NCI-H2227 (cell line): ENCODE results near the gene TM7SF2.
"Not testable (repeated sequence)": the region's sequence is repeated elsewhere in the genome, so short reads cannot be mapped to it uniquely, and the experiment has no call there.

Experiments used
- DNase-seq: peaks from one replicate; lab custom pipeline; 2025; ENCODE audit not compliant: unreplicated experiment; lab: John Stamatoyannopoulos, UW

TM7SF2 gene

GRCh38 chr11:65128182-65129145, 16.8 kb downstream of the TM7SF2 start:
- DNase-seq = no peak

- DNase-seq = no peak
Observed at GRCh38 chr11:65129649-65130441, 18.2 kb downstream of the TM7SF2 start.

- DNase-seq = no peak
Observed at GRCh38 chr11:65130631-65131416, 19.2 kb downstream of the TM7SF2 start.

GRCh38 chr11:65131417-65131776, 19.7 kb downstream of the TM7SF2 start:
- DNase-seq = no peak

DNA sequence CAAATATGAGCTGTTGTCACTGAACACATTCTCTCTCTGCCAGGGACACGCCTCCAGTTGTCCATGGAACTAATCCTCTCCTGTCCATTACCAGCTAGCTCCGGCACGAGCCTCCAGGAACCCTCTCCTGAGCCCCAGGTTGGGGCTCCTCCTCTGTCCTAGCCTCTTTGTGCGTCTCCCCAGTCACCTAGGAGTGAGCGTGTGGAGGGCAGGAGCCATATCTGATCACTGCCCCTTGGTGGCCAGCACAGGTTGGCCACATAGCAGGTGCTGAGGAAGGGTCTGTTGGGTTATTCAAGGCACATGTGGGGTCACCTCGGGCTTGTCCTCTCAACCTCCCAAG, 20.2 kb downstream of the TM7SF2 start:
- no peak for DNase-seq

GRCh38 chr11:65132238-65132987, 20.7 kb downstream of the TM7SF2 start:
- no peak for DNase-seq

GRCh38 chr11:65132988-65133700, 21.5 kb downstream of the TM7SF2 start:
- peak; percentile 28 for DNase-seq

DNA sequence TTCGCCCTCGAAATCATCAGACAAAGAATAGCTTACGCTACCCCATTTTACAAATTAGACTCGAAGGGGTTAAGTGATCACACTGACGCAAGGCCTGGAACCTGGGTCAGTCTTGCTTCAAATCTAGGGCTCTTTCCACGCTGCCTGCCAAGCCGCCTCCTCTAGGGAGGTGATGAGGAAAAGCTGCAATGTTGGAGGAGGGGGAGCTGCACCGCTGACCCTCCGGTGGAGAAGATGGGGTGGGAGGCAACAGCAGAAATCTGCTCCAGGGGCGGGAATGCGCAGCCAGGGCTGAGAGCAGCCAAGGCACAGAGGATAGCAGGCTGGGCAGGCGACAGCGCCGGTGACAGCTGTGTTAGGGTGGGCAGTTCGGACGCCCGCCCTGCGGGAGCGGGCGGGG, 22.1 kb downstream of the TM7SF2 start:
- DNase-seq = no peak

- peak; percentile 92 for DNase-seq
Observed at GRCh38 chr11:65134240-65134951, 22.7 kb downstream of the TM7SF2 start, which contains the start of gene SYVN1. Gene SYVN1 (minus strand): TSS chr11:65134519. CDS start chr11:65133601, 918 bp downstream.

- DNase-seq = peak; percentile 95
Observed at GRCh38 chr11:65134952-65135632, 23.4 kb downstream of the TM7SF2 start.

- DNase-seq = no peak
Observed at GRCh38 chr11:65135633-65136145, 24.0 kb downstream of the TM7SF2 start.

DNA sequence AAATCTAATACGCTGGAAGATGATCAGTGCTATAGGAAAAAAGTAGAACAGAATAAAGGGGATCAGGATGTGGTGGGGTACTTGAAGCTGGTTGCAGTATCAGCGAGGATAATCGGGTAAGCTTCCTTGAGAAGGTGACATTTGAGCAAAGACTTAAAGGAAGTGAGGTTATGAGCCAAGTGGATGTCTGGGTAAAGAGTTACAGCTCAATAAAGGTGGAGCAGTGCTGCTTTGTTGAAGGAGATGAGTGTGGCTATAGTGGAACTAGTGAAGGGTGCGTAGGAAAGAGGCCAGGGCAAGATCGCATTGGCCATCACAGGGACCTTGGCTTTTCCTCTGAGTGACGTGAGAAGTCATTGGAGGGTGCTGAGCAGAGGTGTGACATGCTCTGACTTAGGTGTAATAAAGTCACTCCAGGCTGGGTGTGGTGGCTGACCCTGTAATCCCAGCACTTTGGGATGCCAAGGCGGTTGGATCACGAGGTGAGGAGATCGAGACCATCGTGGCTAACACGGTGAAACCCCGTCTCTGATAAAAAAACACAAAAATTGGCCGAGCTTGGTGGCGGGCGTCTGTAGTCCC, 24.9 kb downstream of the TM7SF2 start:
- no peak for DNase-seq

- DNase-seq = no peak
Observed at GRCh38 chr11:65141896-65142494, 30.3 kb downstream of the TM7SF2 start.

GRCh38 chr11:65147352-65148075, 35.8 kb downstream of the TM7SF2 start:
- no peak for DNase-seq

DNA sequence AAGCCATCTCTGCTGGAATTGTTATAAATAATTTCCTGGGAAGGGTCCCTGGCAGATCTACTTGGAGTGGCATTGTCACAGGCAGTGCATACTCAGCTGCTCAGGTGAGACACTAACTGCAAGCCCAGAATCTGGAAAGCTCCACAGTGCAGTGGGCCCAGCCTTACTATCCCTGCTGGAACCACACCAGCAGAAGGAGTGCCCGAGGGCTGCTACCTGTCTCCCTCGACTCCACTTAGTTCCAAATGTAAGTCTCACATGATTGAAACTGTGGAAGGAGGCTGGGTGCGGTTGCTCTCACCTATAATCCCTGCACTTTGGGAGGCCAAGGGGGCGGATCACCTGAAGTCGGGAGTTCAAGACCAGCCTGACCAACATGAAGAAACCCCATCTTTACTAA, 37.0 kb downstream of the TM7SF2 start:
- DNase-seq = no peak

DNA sequence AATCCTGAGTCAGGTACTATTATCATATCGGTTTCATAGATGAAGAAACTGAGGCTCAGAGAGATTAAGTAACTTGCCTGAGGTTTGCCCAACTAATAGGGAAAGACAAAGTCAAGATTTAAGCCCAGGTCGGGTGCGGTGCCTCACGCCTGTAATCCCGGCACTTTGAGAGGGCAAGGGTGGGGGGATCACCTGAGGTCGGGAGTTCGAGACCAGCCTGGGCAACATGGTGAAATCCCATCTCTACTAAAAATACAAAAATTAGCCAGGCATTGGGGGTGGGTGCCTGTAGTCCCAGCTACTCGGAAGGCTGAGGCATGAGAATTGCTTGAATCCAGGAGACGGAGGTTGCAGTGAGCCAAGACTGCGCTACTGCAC, 38.4 kb downstream of the TM7SF2 start:
- not testable (repeated sequence) for DNase-seq
